Measurements from ENCODE around the gene CLASP2. TPM values are rescaled to one million over a fixed set of nuclear protein-coding genes. Genes with fewer than 3 reads are reported as not detected.

Gene CLASP2
- total RNA-seq, 1 donor from 2014 or later: 42.6 TPM

DNA sequence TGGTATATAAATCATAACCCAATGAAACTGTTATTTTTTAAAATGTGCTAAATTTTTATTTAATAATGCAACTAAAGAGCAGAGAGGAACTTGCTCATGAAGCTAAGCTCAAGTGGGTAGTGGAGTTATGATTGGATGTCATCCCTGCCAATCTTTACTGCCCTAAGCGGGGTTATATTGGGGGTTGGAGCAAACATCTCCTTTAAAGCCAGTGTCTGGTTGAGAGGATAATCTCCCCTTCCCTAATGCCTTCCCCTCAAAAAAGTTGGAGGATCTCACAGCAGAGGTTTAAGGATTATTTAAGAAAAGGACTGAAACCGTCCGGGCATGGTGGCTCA is 32.1 kb upstream of the CLASP2 start:
- Mint-ChIP-seq H3K9me3 (ENCODE audit: unreplicated experiment) (peaks cover 17% of the 10 kb centered on the region), H3K27ac (ENCODE audit: unreplicated experiment) (no peak overlapping the region), H3K36me3 (ENCODE audit: unreplicated experiment) (no peaks in the 10 kb centered on the region), H3K27me3 (ENCODE audit: unreplicated experiment) (no peaks in the 10 kb centered on the region), H3K4me1 (ENCODE audit: unreplicated experiment) (peaks cover 7% of the 10 kb centered on the region), H3K4me3 (ENCODE audit: unreplicated experiment) (no peak overlapping the region)
- TF ChIP-seq, protein P1, sequence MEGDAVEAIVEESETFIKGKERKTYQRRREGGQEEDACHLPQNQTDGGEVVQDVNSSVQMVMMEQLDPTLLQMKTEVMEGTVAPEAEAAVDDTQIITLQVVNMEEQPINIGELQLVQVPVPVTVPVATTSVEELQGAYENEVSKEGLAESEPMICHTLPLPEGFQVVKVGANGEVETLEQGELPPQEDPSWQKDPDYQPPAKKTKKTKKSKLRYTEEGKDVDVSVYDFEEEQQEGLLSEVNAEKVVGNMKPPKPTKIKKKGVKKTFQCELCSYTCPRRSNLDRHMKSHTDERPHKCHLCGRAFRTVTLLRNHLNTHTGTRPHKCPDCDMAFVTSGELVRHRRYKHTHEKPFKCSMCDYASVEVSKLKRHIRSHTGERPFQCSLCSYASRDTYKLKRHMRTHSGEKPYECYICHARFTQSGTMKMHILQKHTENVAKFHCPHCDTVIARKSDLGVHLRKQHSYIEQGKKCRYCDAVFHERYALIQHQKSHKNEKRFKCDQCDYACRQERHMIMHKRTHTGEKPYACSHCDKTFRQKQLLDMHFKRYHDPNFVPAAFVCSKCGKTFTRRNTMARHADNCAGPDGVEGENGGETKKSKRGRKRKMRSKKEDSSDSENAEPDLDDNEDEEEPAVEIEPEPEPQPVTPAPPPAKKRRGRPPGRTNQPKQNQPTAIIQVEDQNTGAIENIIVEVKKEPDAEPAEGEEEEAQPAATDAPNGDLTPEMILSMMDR (IDR thresholded peaks at IDR 0.05): no peak
- DNase-seq (ENCODE audit: extremely low spot score, unreplicated experiment): no peak

DNA sequence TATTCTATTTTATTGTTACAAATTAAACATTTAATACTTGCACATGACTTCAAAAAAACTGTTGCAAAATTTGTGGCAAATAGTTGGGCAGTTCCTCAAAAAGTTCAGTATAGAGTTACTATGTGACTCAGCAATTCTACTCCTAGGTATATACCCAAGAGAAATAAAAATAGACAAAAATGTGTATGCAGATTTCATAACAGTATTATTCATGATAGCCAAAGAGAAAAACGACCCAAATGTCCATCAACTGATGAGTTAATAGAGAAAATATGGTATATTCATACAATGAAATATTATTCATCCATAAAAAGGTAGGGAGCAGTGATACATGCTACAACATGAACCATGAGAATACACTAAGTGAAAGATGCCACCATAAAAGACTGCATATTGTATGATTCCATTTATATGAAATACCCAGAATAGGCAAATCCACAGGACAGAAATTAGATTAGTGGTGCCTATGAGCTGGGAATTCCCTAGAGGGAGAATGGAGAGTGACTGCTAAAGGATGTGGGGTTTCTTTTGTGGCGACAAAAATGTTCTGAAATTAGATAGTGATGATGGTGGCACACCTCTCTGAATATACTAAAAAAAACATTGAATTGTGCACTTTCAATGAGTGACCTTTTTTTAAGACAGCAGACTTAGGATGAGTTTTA is 31.6 kb upstream of the CLASP2 start:
- Mint-ChIP-seq H3K27me3 (ENCODE audit: unreplicated experiment) (no peaks in the 10 kb centered on the region), H3K9me3 (ENCODE audit: unreplicated experiment) (peaks cover 12% of the 10 kb centered on the region), H3K36me3 (ENCODE audit: unreplicated experiment) (no peaks in the 10 kb centered on the region), H3K27ac (ENCODE audit: unreplicated experiment) (peak overlapping the region; percentile 25), H3K4me3 (ENCODE audit: unreplicated experiment) (no peak overlapping the region), H3K4me1 (ENCODE audit: unreplicated experiment) (peaks cover 7% of the 10 kb centered on the region)
- DNase-seq (ENCODE audit: extremely low spot score, unreplicated experiment): no peak
- TF ChIP-seq, protein P1 (IDR thresholded peaks at IDR 0.05): no peak

DNA sequence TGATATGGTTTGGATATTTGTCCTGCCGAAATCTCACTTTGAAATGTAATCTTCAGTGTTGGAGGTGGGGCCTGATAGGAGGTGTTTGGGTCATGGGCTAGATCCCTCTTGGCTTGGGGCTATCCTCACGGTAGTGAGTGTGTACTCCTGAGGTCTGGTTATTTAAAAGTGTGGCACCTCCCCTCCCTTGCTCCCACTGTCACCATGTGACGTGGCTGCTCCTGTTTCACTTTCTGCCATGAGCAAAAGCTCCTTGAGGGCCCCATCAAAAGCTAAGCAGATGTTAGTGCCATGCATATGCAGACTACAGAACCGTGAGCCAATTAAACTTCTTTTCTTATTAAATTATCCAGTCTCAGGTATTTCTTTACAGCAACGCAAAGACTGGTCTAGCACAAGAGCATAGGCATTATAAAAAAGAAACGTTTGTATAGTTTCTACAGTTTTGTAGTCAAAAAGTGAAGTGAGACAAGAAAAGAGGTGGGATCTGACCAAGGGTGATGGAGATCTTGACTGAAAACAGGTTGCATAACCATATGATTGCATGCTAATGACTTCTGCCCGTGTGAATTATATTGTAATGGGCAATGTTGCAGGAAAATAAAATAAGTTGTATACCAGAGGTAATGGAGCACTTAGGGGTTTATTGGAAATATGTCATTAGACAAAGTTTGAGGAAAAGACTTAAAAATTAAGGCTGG is 28.5 kb upstream of the CLASP2 start:
- H3K9me3 Mint-ChIP-seq (ENCODE audit: unreplicated experiment): no peaks in the 10 kb centered on the region

DNA sequence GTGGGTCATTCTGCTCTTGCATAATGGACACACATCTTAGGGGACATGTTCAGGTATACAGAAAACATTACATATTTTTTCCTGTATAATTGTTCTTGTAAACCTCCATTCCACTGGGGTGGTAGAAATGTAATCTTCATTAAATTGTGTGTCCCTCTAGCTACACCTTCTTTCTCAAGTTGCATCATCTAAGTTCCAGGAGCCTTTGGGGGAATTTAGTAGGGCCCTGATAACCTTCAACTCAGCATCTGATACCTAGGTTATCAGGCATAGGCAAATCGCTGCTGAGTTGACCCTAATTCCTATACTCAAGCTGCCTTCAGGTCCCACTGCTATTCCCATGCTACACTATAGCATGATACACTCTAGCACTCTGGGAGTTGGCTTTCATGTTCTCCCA is 19.1 kb upstream of the CLASP2 start:
- Mint-ChIP-seq H3K4me1 (ENCODE audit: unreplicated experiment) (no peaks in the 10 kb centered on the region), H3K27ac (ENCODE audit: unreplicated experiment) (no peak overlapping the region), H3K4me3 (ENCODE audit: unreplicated experiment) (no peak overlapping the region), H3K36me3 (ENCODE audit: unreplicated experiment) (no peaks in the 10 kb centered on the region), H3K9me3 (ENCODE audit: unreplicated experiment) (no peaks in the 10 kb centered on the region), H3K27me3 (ENCODE audit: unreplicated experiment) (peaks cover 46% of the 10 kb centered on the region)
- no peak for DNase-seq (ENCODE audit: extremely low spot score, unreplicated experiment)
- TF ChIP-seq, protein P1 (IDR thresholded peaks at IDR 0.05): no peak

More for the DNA sequence above, 28.5 kb upstream of the CLASP2 start:
- Mint-ChIP-seq H3K27ac (ENCODE audit: unreplicated experiment) (no peak overlapping the region), H3K4me1 (ENCODE audit: unreplicated experiment) (peaks cover 7% of the 10 kb centered on the region), H3K27me3 (ENCODE audit: unreplicated experiment) (peaks cover 17% of the 10 kb centered on the region), H3K36me3 (ENCODE audit: unreplicated experiment) (no peaks in the 10 kb centered on the region), H3K4me3 (ENCODE audit: unreplicated experiment) (no peak overlapping the region)
- TF ChIP-seq, protein P1 (IDR thresholded peaks at IDR 0.05): no peak
- no peak for DNase-seq (ENCODE audit: extremely low spot score, unreplicated experiment)

DNA sequence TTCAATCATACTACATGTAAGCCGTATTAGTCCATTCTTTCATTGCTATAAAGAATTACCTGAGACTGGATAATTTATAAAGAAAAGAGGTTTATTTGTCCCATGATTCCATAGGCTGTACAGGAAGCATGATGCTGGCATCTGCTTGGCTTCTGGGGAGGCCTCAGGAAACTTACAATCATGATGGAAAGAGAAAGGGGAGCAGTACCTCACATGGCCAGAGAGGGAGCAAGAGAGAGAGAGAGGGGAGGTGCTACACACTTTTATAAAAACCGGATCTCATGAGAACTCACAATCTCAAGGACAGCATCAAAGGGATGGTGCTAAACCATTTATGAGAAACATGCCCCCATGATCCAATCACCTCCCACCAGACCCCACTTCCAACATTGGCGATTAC is 14.3 kb upstream of the CLASP2 start:
- no peaks in the 10 kb centered on the region for H3K4me1 Mint-ChIP-seq (ENCODE audit: unreplicated experiment)
- H3K36me3 Mint-ChIP-seq (ENCODE audit: unreplicated experiment): no peaks in the 10 kb centered on the region
- peaks cover 24% of the 10 kb centered on the region for H3K27me3 Mint-ChIP-seq (ENCODE audit: unreplicated experiment)
- no peaks in the 10 kb centered on the region for H3K9me3 Mint-ChIP-seq (ENCODE audit: unreplicated experiment)
- H3K4me3 Mint-ChIP-seq (ENCODE audit: unreplicated experiment): no peak overlapping the region
- no peak overlapping the region for H3K27ac Mint-ChIP-seq (ENCODE audit: unreplicated experiment)
- TF ChIP-seq, protein P1 (IDR thresholded peaks at IDR 0.05): peak; percentile 34
- no peak for DNase-seq (ENCODE audit: extremely low spot score, unreplicated experiment)

Data from osteocyte (in vitro differentiated cells).